Karpas-422 (cell line): ENCODE measurements around the gene CNGA1. TPM values are rescaled to one million over a fixed set of nuclear protein-coding genes. Genes with fewer than 3 reads are reported as not detected.

Experiments
- DNase-seq: peaks from one replicate; pipeline ENCODE4 v3.0.0-alpha.2; 2015
- H2AFZ ChIP-seq: fragments of 200-600 bp; sonication (generic); 2 replicates; pipeline ENCODE4 v1.6.1; 2014; ENCODE audit warnings: antibody characterized with exemption, low read length, mixed read lengths
- H3K27ac ChIP-seq: fragments of 200-600 bp; sonication (generic); 2 replicates; pipeline ENCODE4 v1.5.1; 2014; ENCODE audit warnings: mild to moderate bottlenecking, low read length, moderate library complexity
- H3K27me3 ChIP-seq: fragments of 200-600 bp; sonication (generic); 2 replicates; pipeline ENCODE4 v1.6.1; 2014; ENCODE audit warnings: low read length, mixed read lengths
- H3K36me3 ChIP-seq: fragments of 200-600 bp; sonication (generic); 2 replicates; pipeline ENCODE4 v1.6.1; 2014; ENCODE audit warnings: low read length, mixed read lengths; ENCODE audit not compliant: insufficient read depth
- H3K4me1 ChIP-seq: fragments of 200-600 bp; sonication (generic); 2 replicates; pipeline ENCODE4 v1.6.1; 2014; ENCODE audit warnings: mild to moderate bottlenecking, low read length, mixed read lengths
- H3K4me2 ChIP-seq: fragments of 200-600 bp; sonication (generic); 2 replicates; pipeline ENCODE4 v1.6.1; 2014; ENCODE audit warnings: low read length, low read depth, mild to moderate bottlenecking; ENCODE audit not compliant: poor library complexity, severe bottlenecking
- H3K4me3 ChIP-seq: fragments of 200-600 bp; sonication (generic); 2 replicates; pipeline ENCODE4 v1.5.1; 2014; ENCODE audit warnings: mild to moderate bottlenecking, antibody characterized with exemption, low read length, mixed read lengths
- H3K79me2 ChIP-seq: fragments of 200-600 bp; sonication (generic); 2 replicates; pipeline ENCODE4 v1.6.1; 2014; ENCODE audit warnings: mild to moderate bottlenecking, low read length, mixed read lengths
- H3K9ac ChIP-seq: fragments of 200-600 bp; sonication (generic); 2 replicates; pipeline ENCODE4 v1.6.0; 2014; ENCODE audit warnings: low read length
- H3K9me2 ChIP-seq: fragments of 200-600 bp; sonication (generic), shearing (Covaris generic); replicated peaks from 2 replicates; pipeline ENCODE4 v1.6.0; 2014; ENCODE audit warnings: mild to moderate bottlenecking, low read length, moderate library complexity; ENCODE audit not compliant: insufficient read depth
- H3K9me3 ChIP-seq: fragments of 300-700, 200-600 bp; sonication (generic); 2 replicates; pipeline ENCODE4 v1.6.1; 2014; ENCODE audit warnings: low read length, mixed read lengths
- H4K20me1 ChIP-seq: fragments of 200-600 bp; sonication (generic); 2 replicates; pipeline ENCODE4 v1.6.1; 2014; ENCODE audit warnings: mild to moderate bottlenecking, antibody characterized with exemption, low read length, low read depth; ENCODE audit not compliant: insufficient read depth
- total RNA-seq: library from RNA; depleted of rRNA; stranded (reverse); fragments of >200 nt; shearing (Covaris generic); gene quantifications from 2 replicates; pipeline ENCODE4 v1.2.3, GENCODE V29; 2014; ENCODE audit warnings: low replicate concordance

The CNGA1 gene
- total RNA-seq, 1 experiment from 2014 or later = not detected

DNA sequence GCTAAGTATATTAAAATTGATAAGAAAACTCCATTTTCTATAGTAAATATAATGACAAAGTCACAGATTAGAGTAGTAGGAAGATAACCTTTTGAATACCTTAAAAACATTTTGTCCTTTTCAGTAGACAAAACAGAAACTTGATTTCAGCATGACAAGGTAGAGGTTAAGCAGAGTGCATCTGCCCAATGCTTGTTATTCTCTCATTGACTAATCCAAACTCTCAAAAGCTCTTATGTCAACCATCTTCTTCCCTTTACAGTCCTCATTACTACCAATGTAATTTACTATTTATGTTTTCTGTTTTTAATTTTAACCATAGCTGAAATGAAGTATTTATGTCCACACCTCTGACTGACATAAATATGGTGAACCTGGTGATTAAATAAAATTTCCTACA lies 11.2 kb upstream of the CNGA1 start:
- Histone ChIP-seq H3K4me3 (no peak overlapping the region), H3K4me1 (peaks cover 16% of the 10 kb centered on the region), H3K4me2 (no peak overlapping the region), H3K79me2 (no peaks in the 10 kb centered on the region), H3K27me3 (no peaks in the 10 kb centered on the region), H3K9ac (no peak overlapping the region), H3K9me3 (no peaks in the 10 kb centered on the region), H3K27ac (no peak overlapping the region), H3K9me2 (no peaks in the 10 kb centered on the region), H2AFZ (no peak overlapping the region), H3K36me3 (no peaks in the 10 kb centered on the region), H4K20me1 (no peaks in the 10 kb centered on the region)
- DNase-seq = no peak

DNA sequence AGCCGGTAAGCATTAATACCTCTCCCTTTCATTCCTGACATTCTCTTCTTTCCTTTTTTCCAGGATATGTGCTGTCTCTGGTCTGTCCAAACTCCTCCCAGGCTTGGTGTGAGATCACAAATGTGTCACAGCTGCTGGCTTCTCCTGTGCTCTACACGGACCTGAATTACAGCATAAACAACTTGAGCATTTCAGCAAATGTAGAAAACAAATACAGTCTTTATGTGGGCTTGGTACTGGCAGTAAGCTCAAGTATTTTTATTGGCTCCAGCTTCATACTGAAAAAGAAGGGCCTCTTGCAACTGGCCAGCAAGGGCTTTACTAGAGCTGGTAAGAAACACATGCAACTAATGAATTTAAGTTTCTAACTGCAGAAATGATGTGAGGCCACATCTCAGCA lies 8.5 kb upstream of the CNGA1 start:
- H3K36me3 ChIP-seq = no peaks in the 10 kb centered on the region
- no peak overlapping the region for H3K9ac ChIP-seq
- no peaks in the 10 kb centered on the region for H3K9me2 ChIP-seq
- no peaks in the 10 kb centered on the region for H3K9me3 ChIP-seq
- H4K20me1 ChIP-seq = no peaks in the 10 kb centered on the region
- H3K4me1 ChIP-seq = peaks cover 17% of the 10 kb centered on the region
- no peak for DNase-seq
- no peaks in the 10 kb centered on the region for H3K27me3 ChIP-seq
- no peak overlapping the region for H3K4me2 ChIP-seq
- no peak overlapping the region for H2AFZ ChIP-seq
- no peak overlapping the region for H3K27ac ChIP-seq
- H3K79me2 ChIP-seq = no peaks in the 10 kb centered on the region
- H3K4me3 ChIP-seq = no peak overlapping the region

DNA sequence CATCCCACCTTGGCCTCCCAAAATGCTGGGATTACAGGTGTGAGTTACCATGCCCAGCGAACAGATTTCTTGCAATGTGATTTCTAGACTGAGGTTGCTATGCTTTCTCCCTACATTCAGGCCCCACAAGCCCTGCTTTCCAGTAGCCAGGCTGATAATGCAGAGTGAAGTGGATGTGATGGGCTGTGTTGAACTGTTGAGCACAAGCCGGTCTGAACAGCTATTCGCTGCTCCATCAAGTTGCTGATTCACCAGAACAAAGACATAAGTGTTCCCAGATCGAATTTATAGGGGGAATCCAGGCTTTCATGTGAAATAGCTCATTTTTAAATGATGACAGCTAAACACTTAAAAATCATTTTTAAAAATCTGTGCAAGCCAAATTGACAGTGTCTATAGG lies 8.0 kb upstream of the CNGA1 start:
- Histone ChIP-seq H3K9me3 (no peaks in the 10 kb centered on the region), H3K4me2 (no peak overlapping the region), H4K20me1 (no peaks in the 10 kb centered on the region), H3K27me3 (no peaks in the 10 kb centered on the region), H3K36me3 (no peaks in the 10 kb centered on the region), H2AFZ (no peak overlapping the region), H3K9me2 (no peaks in the 10 kb centered on the region), H3K4me3 (no peak overlapping the region), H3K27ac (no peak overlapping the region), H3K79me2 (no peaks in the 10 kb centered on the region), H3K4me1 (peaks cover 17% of the 10 kb centered on the region), H3K9ac (no peak overlapping the region)
- no peak for DNase-seq

DNA sequence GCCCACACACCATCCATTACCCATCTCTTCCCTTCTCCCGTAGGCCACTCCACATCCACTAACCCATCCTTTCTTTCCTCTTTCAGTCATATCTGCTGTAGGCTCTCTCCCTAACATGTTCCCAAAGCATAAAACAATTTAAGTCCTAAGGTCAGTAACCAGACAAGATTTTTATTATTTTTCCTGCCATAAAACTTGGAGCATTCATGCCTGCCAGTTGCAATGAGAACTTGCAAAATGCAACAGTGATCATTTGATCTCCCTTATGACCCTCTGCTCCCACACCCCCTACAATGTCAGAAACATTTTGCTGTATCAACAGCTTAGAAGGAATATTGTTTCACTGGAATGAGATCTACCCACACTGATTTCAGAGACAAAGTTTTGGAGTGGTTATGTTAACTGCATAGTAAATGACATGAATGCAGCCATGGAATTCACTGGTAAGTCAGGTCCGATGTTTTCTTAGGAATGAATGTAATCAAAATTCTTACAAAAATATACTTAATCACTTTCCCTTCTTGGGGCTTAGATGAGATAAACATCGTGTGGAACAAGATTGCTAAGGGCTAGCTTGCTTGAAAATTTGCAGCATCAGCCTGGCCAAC lies 5.8 kb upstream of the CNGA1 start:
- H3K27ac ChIP-seq = no peak overlapping the region
- H4K20me1 ChIP-seq = no peaks in the 10 kb centered on the region
- H3K36me3 ChIP-seq = no peaks in the 10 kb centered on the region
- H3K27me3 ChIP-seq = no peaks in the 10 kb centered on the region
- DNase-seq = no peak
- no peak overlapping the region for H3K4me2 ChIP-seq
- H3K9me2 ChIP-seq = no peaks in the 10 kb centered on the region
- peaks cover 7% of the 10 kb centered on the region for H3K4me1 ChIP-seq
- no peak overlapping the region for H3K9ac ChIP-seq
- no peak overlapping the region for H3K4me3 ChIP-seq
- H2AFZ ChIP-seq = no peak overlapping the region
- no peaks in the 10 kb centered on the region for H3K9me3 ChIP-seq
- no peaks in the 10 kb centered on the region for H3K79me2 ChIP-seq

DNA sequence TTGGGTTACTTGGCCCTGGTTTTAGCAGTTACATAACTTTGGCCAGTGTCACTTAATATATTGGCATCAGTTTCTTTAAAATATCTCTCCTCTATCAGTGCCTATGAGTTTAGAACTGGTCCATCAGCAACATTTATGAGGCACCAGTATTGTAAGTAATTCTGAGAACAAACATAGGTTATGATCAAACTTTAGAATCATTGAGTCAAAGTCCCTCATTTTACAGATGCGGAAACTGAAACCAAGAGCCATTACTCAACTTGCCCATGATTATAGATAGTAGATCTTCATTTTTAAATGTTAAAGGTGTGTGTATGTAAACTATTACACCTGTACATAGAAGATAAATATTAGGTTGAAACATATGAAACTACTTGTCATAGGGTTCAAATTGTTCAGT lies 4.6 kb upstream of the CNGA1 start:
- H3K36me3 ChIP-seq = no peaks in the 10 kb centered on the region

DNA sequence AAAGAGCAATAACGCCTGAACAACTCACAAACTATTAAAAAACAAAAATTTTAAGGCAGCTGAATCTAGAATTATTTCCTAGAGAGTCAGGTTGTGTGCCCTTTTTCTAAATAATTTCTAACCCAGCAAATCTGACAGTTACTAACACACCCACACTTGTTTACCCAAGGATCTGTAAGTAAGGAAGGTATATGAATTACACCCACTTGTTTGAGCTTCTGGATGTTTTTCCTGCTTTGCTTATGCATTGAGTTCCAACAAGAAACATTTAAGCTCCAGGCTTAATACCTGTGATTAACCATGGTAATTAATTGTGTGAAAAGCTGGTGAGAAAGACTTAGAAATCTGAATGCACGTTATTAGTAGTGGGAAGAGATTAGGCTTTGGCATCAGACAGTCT lies 1.6 kb upstream of the CNGA1 start:
- Histone ChIP-seq H3K9me2 (no peaks in the 10 kb centered on the region), H3K4me1 (peaks cover 19% of the 10 kb centered on the region), H4K20me1 (no peaks in the 10 kb centered on the region), H3K9me3 (no peaks in the 10 kb centered on the region), H3K27me3 (no peaks in the 10 kb centered on the region), H3K9ac (no peak overlapping the region), H3K27ac (no peak overlapping the region), H3K4me3 (no peak overlapping the region), H2AFZ (no peak overlapping the region), H3K4me2 (no peak overlapping the region), H3K79me2 (no peaks in the 10 kb centered on the region), H3K36me3 (no peaks in the 10 kb centered on the region)
- no peak for DNase-seq

More for the DNA sequence above, 4.6 kb upstream of the CNGA1 start:
- Histone ChIP-seq H3K9me3 (no peaks in the 10 kb centered on the region), H3K4me3 (no peak overlapping the region), H3K27me3 (no peaks in the 10 kb centered on the region), H3K4me2 (no peak overlapping the region), H3K27ac (no peak overlapping the region), H3K79me2 (no peaks in the 10 kb centered on the region), H3K9me2 (no peaks in the 10 kb centered on the region), H4K20me1 (no peaks in the 10 kb centered on the region), H3K4me1 (peaks cover 18% of the 10 kb centered on the region), H2AFZ (no peak overlapping the region), H3K9ac (no peak overlapping the region)
- DNase-seq = no peak

DNA sequence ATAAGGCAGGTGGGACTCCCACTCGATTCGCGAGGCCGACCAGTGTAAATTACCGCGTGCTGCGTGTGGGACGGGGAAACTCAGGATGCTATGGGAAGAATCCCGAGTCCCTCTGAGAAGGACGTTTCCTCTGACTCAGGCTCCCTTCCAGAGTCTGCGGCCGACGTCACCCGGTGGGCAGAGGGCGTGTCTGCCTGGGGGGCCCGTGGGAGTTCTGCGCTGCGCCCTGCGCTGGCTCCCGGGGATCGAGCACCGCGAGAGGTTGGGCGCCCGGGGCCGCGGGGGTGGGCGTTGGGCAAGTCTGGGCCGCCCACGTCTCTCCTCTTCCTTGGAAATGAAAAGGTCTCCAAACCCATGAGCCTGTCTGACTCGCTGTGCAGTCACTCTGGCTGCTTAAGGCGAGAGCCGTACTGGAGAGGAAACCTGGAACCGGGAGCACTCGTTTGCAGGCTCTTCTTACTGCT lies 659 bp upstream of the CNGA1 start:
- Histone ChIP-seq H3K27me3 (no peaks in the 10 kb centered on the region), H3K79me2 (no peaks in the 10 kb centered on the region), H4K20me1 (no peaks in the 10 kb centered on the region), H3K36me3 (no peaks in the 10 kb centered on the region), H3K4me2 (peak overlapping the region; percentile 78), H2AFZ (peak overlapping the region; percentile 90; the same call in 1 of the 2 replicates), H3K9me3 (no peaks in the 10 kb centered on the region), H3K4me3 (peak overlapping the region; percentile 65), H3K27ac (no peak overlapping the region), H3K9me2 (no peaks in the 10 kb centered on the region), H3K9ac (peak overlapping the region; percentile 47), H3K4me1 (peaks cover 19% of the 10 kb centered on the region)
- DNase-seq = no peak

DNA sequence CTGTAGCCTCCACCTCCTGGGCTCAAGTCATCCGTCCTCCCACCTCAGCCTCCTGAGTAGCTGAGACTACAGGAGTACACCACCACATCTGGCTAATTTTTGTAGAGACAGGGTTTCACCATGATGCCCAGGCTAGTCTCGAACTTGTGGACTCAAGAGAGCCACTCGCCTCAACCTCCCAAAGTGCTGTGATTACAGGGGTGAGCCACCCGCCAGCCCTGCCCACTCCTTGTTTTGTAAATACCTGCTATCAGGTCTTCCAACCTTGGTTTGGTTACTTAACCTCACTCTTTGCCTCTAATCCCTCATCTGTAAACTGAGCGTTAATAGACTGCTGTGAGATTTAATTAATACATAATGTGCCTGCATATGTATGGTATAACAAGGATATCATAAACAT lies 803 bp downstream of the CNGA1 start:
- no peak overlapping the region for H2AFZ ChIP-seq
- no peaks in the 10 kb centered on the region for H3K36me3 ChIP-seq
- no peaks in the 10 kb centered on the region for H3K9me3 ChIP-seq
- no peak overlapping the region for H3K4me3 ChIP-seq
- no peaks in the 10 kb centered on the region for H3K9me2 ChIP-seq
- H3K4me1 ChIP-seq = peaks cover 19% of the 10 kb centered on the region
- no peaks in the 10 kb centered on the region for H3K79me2 ChIP-seq
- peak overlapping the region; percentile 78 for H3K4me2 ChIP-seq
- H3K27ac ChIP-seq = no peak overlapping the region
- no peaks in the 10 kb centered on the region for H4K20me1 ChIP-seq
- no peaks in the 10 kb centered on the region for H3K27me3 ChIP-seq
- DNase-seq = no peak
- H3K9ac ChIP-seq = no peak overlapping the region
